Measurements from ENCODE around the gene SUCNR1. TPM values are rescaled to one million over a fixed set of nuclear protein-coding genes. Genes with fewer than 3 reads are reported as not detected.

The SUCNR1 gene
- total and polyA plus RNA-seq, 2 donors (not counting 1 experiment from before 2014, with no cell fraction given), result not detected

DNA sequence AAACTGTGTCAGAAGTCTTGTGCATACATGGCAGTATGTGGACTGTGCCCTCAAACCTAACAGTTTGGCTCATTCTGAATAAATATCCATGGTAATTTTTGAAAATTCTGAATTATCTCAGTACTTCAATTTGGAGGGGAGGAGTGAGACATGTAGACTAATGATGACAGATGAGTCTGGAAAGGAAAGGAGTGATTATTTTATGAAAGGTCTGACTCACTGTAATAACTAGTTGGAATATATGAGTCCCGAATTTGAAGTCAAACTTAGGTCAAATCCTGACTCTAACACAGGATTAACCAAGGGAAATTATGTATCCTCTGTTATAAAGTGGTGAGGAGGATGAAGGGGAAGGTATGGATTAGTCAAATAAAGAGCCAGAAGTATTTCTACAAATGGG lies 38.6 kb downstream of the SUCNR1 start:
- no peaks in the 10 kb centered on the region for H3K4me1 Mint-ChIP-seq
- Histone ChIP-seq H3K4me2 (replicated peaks; ENCODE audit: low read depth, low read length, poor library complexity, severe bottlenecking) (no peak overlapping the region), H2AFZ (ENCODE audit: insufficient read depth, low read depth, low read length, poor library complexity, severe bottlenecking) (no peak overlapping the region), H4K20me1 (ENCODE audit: control insufficient read depth, insufficient read depth, low read length, poor library complexity, severe bottlenecking) (no peaks in the 10 kb centered on the region), H3K9ac (ENCODE audit: low read length) (no peak overlapping the region), H3K4me3 (ENCODE audit: control extremely low read depth in 1 of 5, extremely low read depth in 1 of 5, insufficient read depth in 1 of 5, low read depth in 2 of 5, low read length in 4 of 5) (no peak overlapping the region), H3K27me3 (replicated peaks in 1 of 4; ENCODE audit: control extremely low read depth in 1 of 4, control insufficient read depth in 3 of 4, insufficient read depth in 4 of 4, low read length in 3 of 4) (no peaks in the 10 kb centered on the region), H3K27ac (ENCODE audit: low read length in 2 of 2) (no peak overlapping the region), H3K4me1 (ENCODE audit: control insufficient read depth in 2 of 2, insufficient read depth in 2 of 2, low read length in 2 of 2) (no peaks in the 10 kb centered on the region), H3K9me3 (ENCODE audit: control extremely low read depth in 1 of 3, control insufficient read depth in 2 of 3, insufficient read depth in 1 of 3, low read length in 2 of 3) (no peaks in the 10 kb centered on the region), H3K36me3 (replicated peaks in 1 of 2; ENCODE audit: control extremely low read depth in 1 of 2, control insufficient read depth in 1 of 2, extremely low read depth in 1 of 2, insufficient read depth in 2 of 2, low read length in 1 of 2) (no peaks in the 10 kb centered on the region), H3K79me2 (ENCODE audit: control insufficient read depth, insufficient read depth, low read length) (no peaks in the 10 kb centered on the region)
- WGBS (ENCODE audit: insufficient coverage), result no CpG with 5 or more reads among the region's 1 CpG
- peaks cover 9% of the 10 kb centered on the region for H3K27me3 Mint-ChIP-seq
- ChIA-PET POLR2A (no interaction called here), CTCF (no interaction called here)
- H3K4me3 Mint-ChIP-seq, result no peak overlapping the region
- no peak for ATAC-seq (ENCODE audit: low read depth)
- intact Hi-C loops (cut with micrococcal nuclease), result no loop called here
- DNase-seq, result no peak
- TF ChIP-seq, protein P1, sequence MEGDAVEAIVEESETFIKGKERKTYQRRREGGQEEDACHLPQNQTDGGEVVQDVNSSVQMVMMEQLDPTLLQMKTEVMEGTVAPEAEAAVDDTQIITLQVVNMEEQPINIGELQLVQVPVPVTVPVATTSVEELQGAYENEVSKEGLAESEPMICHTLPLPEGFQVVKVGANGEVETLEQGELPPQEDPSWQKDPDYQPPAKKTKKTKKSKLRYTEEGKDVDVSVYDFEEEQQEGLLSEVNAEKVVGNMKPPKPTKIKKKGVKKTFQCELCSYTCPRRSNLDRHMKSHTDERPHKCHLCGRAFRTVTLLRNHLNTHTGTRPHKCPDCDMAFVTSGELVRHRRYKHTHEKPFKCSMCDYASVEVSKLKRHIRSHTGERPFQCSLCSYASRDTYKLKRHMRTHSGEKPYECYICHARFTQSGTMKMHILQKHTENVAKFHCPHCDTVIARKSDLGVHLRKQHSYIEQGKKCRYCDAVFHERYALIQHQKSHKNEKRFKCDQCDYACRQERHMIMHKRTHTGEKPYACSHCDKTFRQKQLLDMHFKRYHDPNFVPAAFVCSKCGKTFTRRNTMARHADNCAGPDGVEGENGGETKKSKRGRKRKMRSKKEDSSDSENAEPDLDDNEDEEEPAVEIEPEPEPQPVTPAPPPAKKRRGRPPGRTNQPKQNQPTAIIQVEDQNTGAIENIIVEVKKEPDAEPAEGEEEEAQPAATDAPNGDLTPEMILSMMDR (IDR thresholded peaks at IDR 0.05), result no peak
- TF ChIP-seq EZH2 (IDR thresholded peaks at IDR 0.05; ENCODE audit: borderline replicate concordance, insufficient read depth, low read depth, low read length, poor library complexity, severe bottlenecking), result no peak
- H3K9me3 Mint-ChIP-seq (ENCODE audit: insufficient read depth), result peaks cover 4% of the 10 kb centered on the region
- no peak overlapping the region for H3K27ac Mint-ChIP-seq

DNA sequence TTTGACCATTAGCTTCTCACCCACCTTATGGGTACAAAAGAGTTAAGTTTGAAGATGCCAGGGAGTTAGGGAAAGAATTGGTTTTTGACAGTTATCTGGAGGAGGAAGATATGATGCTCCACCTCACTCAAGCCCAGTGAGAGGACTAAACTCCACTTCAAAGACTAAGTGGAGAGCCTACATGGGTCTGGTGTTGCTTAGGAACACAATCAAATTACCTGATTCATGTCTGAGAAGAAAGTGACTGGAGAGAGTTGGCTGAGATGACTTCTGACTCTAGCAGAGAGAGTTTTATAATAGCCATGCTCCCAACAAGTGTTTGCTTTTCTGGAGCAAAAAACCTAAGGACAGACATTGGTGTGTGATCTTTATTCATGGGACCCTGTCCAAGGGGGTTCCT lies 43.3 kb downstream of the SUCNR1 start:
- no peak for ATAC-seq (ENCODE audit: low read depth)
- no peak overlapping the region for H3K9ac ChIP-seq (ENCODE audit: low read length)
- H3K27me3 Mint-ChIP-seq, result peaks cover 4% of the 10 kb centered on the region
- no peaks in the 10 kb centered on the region for H3K27me3 ChIP-seq (replicated peaks in 1 of 4; ENCODE audit: control extremely low read depth in 1 of 4, control insufficient read depth in 3 of 4, insufficient read depth in 4 of 4, low read length in 3 of 4)
- no peak overlapping the region for H3K4me3 ChIP-seq (ENCODE audit: control extremely low read depth in 1 of 5, extremely low read depth in 1 of 5, insufficient read depth in 1 of 5, low read depth in 2 of 5, low read length in 4 of 5)
- no peak for TF ChIP-seq EZH2 (IDR thresholded peaks at IDR 0.05; ENCODE audit: borderline replicate concordance, insufficient read depth, low read depth, low read length, poor library complexity, severe bottlenecking)
- TF ChIP-seq, protein P1 (IDR thresholded peaks at IDR 0.05), result no peak
- no peaks in the 10 kb centered on the region for H3K4me1 ChIP-seq (ENCODE audit: control insufficient read depth in 2 of 2, insufficient read depth in 2 of 2, low read length in 2 of 2)
- peaks cover 2% of the 10 kb centered on the region for H3K9me3 Mint-ChIP-seq (ENCODE audit: insufficient read depth)
- ChIA-PET CTCF (interaction anchor here (0.6 to 1.6 kb wide), 3 partner anchors 46 to 749 kb away, joined by 3 to 7 read pairs (median 4); no protein-coding TSS in a partner anchor), POLR2A (no interaction called here)
- no peak overlapping the region for H2AFZ ChIP-seq (ENCODE audit: insufficient read depth, low read depth, low read length, poor library complexity, severe bottlenecking)
- H3K9me3 ChIP-seq (ENCODE audit: control extremely low read depth in 1 of 3, control insufficient read depth in 2 of 3, insufficient read depth in 1 of 3, low read length in 2 of 3), result no peaks in the 10 kb centered on the region
- no peak for DNase-seq
- H3K4me2 ChIP-seq (replicated peaks; ENCODE audit: low read depth, low read length, poor library complexity, severe bottlenecking), result no peak overlapping the region
- no peaks in the 10 kb centered on the region for H3K36me3 ChIP-seq (replicated peaks in 1 of 2; ENCODE audit: control extremely low read depth in 1 of 2, control insufficient read depth in 1 of 2, extremely low read depth in 1 of 2, insufficient read depth in 2 of 2, low read length in 1 of 2)
- no peak overlapping the region for H3K4me3 Mint-ChIP-seq
- intact Hi-C loops (cut with micrococcal nuclease), result loop anchor here (5.0 kb wide), 1 partner anchor 759 kb away; no protein-coding TSS in a partner anchor
- H3K4me1 Mint-ChIP-seq, result no peaks in the 10 kb centered on the region
- H3K27ac Mint-ChIP-seq, result no peak overlapping the region
- no peaks in the 10 kb centered on the region for H4K20me1 ChIP-seq (ENCODE audit: control insufficient read depth, insufficient read depth, low read length, poor library complexity, severe bottlenecking)
- H3K27ac ChIP-seq (ENCODE audit: low read length in 2 of 2), result no peak overlapping the region
- H3K79me2 ChIP-seq (ENCODE audit: control insufficient read depth, insufficient read depth, low read length), result no peaks in the 10 kb centered on the region
